Measurements from ENCODE around the gene GRIA4.
"Not testable (repeated sequence)": the region's sequence is repeated elsewhere in the genome, so short reads cannot be mapped to it uniquely, and the experiment has no call there.

GRIA4 gene

GRCh38 chr11:105719073-105719822 lies 109.4 kb downstream of the GRIA4 start:
- no peak for DNase-seq (ENCODE audit: low read depth in 2 of 2)

- DNase-seq (ENCODE audit: low read depth in 2 of 2): no peak
Observed at GRCh38 chr11:105720096-105720495, 110.2 kb downstream of the GRIA4 start.

GRCh38 chr11:105723269-105723668 lies 113.4 kb downstream of the GRIA4 start:
- DNase-seq (ENCODE audit: low read depth in 2 of 2): no peak

- no peak for DNase-seq (ENCODE audit: low read depth in 2 of 2)
Observed at GRCh38 chr11:105732611-105733010, 122.7 kb downstream of the GRIA4 start.

- DNase-seq (ENCODE audit: low read depth in 2 of 2): no peak
Observed at GRCh38 chr11:105734426-105734825, 124.6 kb downstream of the GRIA4 start.

- DNase-seq (ENCODE audit: low read depth in 2 of 2): no peak
Observed at GRCh38 chr11:105738251-105738650, 128.4 kb downstream of the GRIA4 start.

- DNase-seq (ENCODE audit: low read depth in 2 of 2): no peak
Observed at GRCh38 chr11:105738986-105739795, 129.3 kb downstream of the GRIA4 start.

GRCh38 chr11:105740164-105740903 lies 130.5 kb downstream of the GRIA4 start:
- DNase-seq (ENCODE audit: low read depth in 2 of 2): no peak

- DNase-seq (ENCODE audit: low read depth in 2 of 2): no peak
Observed at GRCh38 chr11:105741488-105742020, 131.7 kb downstream of the GRIA4 start.

GRCh38 chr11:105754260-105754659 lies 144.4 kb downstream of the GRIA4 start:
- DNase-seq (ENCODE audit: low read depth in 2 of 2): no peak

- DNase-seq (ENCODE audit: low read depth in 2 of 2): no peak
Observed at GRCh38 chr11:105754716-105755115, 144.8 kb downstream of the GRIA4 start.

GRCh38 chr11:105757107-105757506 lies 147.2 kb downstream of the GRIA4 start:
- no peak for DNase-seq (ENCODE audit: low read depth in 2 of 2)

- DNase-seq (ENCODE audit: low read depth in 2 of 2): no peak
Observed at GRCh38 chr11:105763594-105763993, 153.7 kb downstream of the GRIA4 start.

- DNase-seq (ENCODE audit: low read depth in 2 of 2): no peak
Observed at GRCh38 chr11:105767931-105768330, 158.1 kb downstream of the GRIA4 start.

- DNase-seq (ENCODE audit: low read depth in 2 of 2): no peak
Observed at GRCh38 chr11:105769627-105770026, 159.8 kb downstream of the GRIA4 start.

- DNase-seq (ENCODE audit: low read depth in 2 of 2): not testable (repeated sequence)
Observed at GRCh38 chr11:105773452-105773851, 163.6 kb downstream of the GRIA4 start.

GRCh38 chr11:105774899-105775298 lies 165.0 kb downstream of the GRIA4 start:
- DNase-seq (ENCODE audit: low read depth in 2 of 2): no peak

GRCh38 chr11:105780781-105781525 lies 171.1 kb downstream of the GRIA4 start:
- no peak for DNase-seq (ENCODE audit: low read depth in 2 of 2)

GRCh38 chr11:105781807-105782206 lies 171.9 kb downstream of the GRIA4 start:
- no peak for DNase-seq (ENCODE audit: low read depth in 2 of 2)

- DNase-seq (ENCODE audit: low read depth in 2 of 2): no peak
Observed at GRCh38 chr11:105783216-105783615, 173.3 kb downstream of the GRIA4 start.

- DNase-seq (ENCODE audit: low read depth in 2 of 2): not testable (repeated sequence)
Observed at GRCh38 chr11:105785850-105786249, 176.0 kb downstream of the GRIA4 start.
